ENCODE results near the gene OSBPL6. TPM values are rescaled to one million over a fixed set of nuclear protein-coding genes. Genes with fewer than 3 reads are reported as not detected.
A peak's percentile ranks its signal among the peaks of the same experiment; 100 is the strongest.

OSBPL6 gene
- total and polyA plus RNA-seq, 11 donors: 1.2 to 9.6 (median 4.2) TPM

DNA sequence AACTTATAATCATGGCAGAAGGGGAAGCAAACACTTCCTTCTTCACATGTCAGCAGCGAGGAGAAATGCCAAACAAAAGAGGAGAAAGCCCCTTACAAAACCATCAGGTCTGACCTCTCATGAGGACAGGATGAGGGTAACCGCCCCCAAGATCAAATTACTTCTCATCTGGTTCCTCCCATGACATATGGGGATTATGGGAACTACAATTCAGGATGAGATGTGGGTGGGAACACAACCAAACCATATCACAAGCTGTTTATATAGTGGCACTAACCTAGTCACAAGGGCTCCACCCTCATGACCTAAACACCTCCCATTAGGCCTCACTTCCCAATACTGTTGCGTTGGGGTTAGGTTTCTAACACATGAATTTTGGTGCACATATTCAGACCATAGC lies 110.0 kb downstream of the OSBPL6 start:
- no peaks in the 10 kb centered on the region for H3K27me3 ChIP-seq
- DNase-seq (no peak), ATAC-seq (no peak)
- no peaks in the 10 kb centered on the region for H3K9me3 ChIP-seq
- intact Hi-C loops (cut with DNase I): loop anchor here in 2 of 10 donors (10.0 kb wide), 1 partner anchor 110 kb away; no protein-coding TSS in a partner anchor
- no peaks in the 10 kb centered on the region for H3K36me3 ChIP-seq
- no peaks in the 10 kb centered on the region for H3K4me1 ChIP-seq
- 59 to 87% (median 81%) methylated on average over 3 of the region's 3 CpGs for WGBS, 4 donors
- H3K4me3 ChIP-seq: no peak overlapping the region
- H3K27ac ChIP-seq: no peak overlapping the region
- TF ChIP-seq CTCF (IDR thresholded peaks at IDR 0.05): no peak
- TF ChIP-seq POLR2A (IDR thresholded peaks at IDR 0.05): no peak

DNA sequence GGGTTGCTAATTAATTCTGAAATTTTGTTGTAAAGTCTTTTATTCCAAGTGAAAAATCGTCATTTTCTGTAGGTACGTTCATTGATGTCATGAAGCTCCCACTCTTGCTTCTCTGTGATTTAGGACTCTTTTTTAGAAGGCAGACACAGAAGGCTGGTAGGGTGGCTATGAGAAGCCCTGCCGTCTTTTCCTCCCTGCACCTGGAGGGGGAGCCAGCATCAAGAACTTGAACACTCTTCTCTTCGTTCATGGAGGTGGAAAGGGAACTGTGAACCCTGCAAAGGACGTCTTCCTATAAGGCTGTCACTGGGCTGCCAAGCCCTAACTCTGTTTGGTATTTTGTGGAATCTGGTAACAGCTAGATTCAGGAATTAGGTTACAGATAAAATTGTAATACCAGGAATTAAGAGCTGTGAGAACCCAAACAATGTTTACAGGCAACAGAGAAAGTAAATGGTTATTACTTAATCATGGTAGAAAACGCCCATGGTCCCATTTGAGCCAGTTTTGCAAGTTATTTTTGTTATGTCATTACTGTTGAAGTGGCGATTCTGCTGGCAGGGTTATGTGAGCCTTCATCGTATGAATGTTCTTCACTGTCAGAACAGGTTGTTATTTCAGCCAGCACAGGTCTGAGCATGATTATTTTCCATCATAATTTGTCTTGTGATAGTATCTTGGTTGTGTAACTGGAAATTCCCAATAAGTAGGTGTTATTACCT lies 112.2 kb downstream of the OSBPL6 start:
- no peaks in the 10 kb centered on the region for H3K9me3 ChIP-seq
- TF ChIP-seq CTCF (IDR thresholded peaks at IDR 0.05) (peak in 8 of 12 donors; percentile 24 to 59 (median 44)), POLR2A (IDR thresholded peaks at IDR 0.05) (no peak)
- 45 to 51% (median 47%) methylated on average over 8 of the region's 8 CpGs for WGBS, 4 donors
- no peak overlapping the region for H3K4me3 ChIP-seq
- no peaks in the 10 kb centered on the region for H3K36me3 ChIP-seq
- intact Hi-C loops (cut with DNase I): loop anchor here in 2 of 10 donors (10.0 kb wide), 1 partner anchor 108 kb away; no protein-coding TSS in a partner anchor
- ATAC-seq (peak in 3 of 4 donors; percentile 68 to 72 (median 72)), DNase-seq (peak in 3 of 5 donors; percentile 25 to 46 (median 31))
- H3K27me3 ChIP-seq: no peaks in the 10 kb centered on the region
- H3K4me1 ChIP-seq: no peaks in the 10 kb centered on the region
- H3K27ac ChIP-seq: no peak overlapping the region

- H3K4me3 ChIP-seq: no peak overlapping the region
- DNase-seq: no peak
- H3K36me3 ChIP-seq: no peaks in the 10 kb centered on the region
- 63 to 70% (median 67%) methylated on average over 7 of the region's 7 CpGs for WGBS, 4 donors
- no peaks in the 10 kb centered on the region for H3K4me1 ChIP-seq
- intact Hi-C loops (cut with DNase I): loop anchor here in 2 of 10 donors (10.0 kb wide), 1 partner anchor 107 kb away; no protein-coding TSS in a partner anchor
- H3K27me3 ChIP-seq: no peaks in the 10 kb centered on the region
- H3K9me3 ChIP-seq: no peaks in the 10 kb centered on the region
- no peak overlapping the region for H3K27ac ChIP-seq
- no peak for ATAC-seq
- no peak for TF ChIP-seq CTCF (IDR thresholded peaks at IDR 0.05)
- no peak for TF ChIP-seq POLR2A (IDR thresholded peaks at IDR 0.05)
Observed at GRCh38 chr2:178307650-178308049, 113.3 kb downstream of the OSBPL6 start.

GRCh38 chr2:178309541-178309940 lies 115.2 kb downstream of the OSBPL6 start:
- WGBS, 4 donors: 75 to 81% (median 79%) methylated on average over 2 of the region's 2 CpGs
- no peak for TF ChIP-seq POLR2A (IDR thresholded peaks at IDR 0.05)
- no peak for TF ChIP-seq CTCF (IDR thresholded peaks at IDR 0.05)
- intact Hi-C loops (cut with DNase I): loop anchor here in 2 of 10 donors (10.0 kb wide), 1 partner anchor 105 kb away; no protein-coding TSS in a partner anchor

More at GRCh38 chr2:178309541-178309940, 115.2 kb downstream of the OSBPL6 start:
- Histone ChIP-seq H3K27me3 (no peaks in the 10 kb centered on the region), H3K27ac (no peak overlapping the region), H3K36me3 (no peaks in the 10 kb centered on the region), H3K9me3 (no peaks in the 10 kb centered on the region), H3K4me3 (no peak overlapping the region), H3K4me1 (peaks cover 0 to 2% (median 0%) of the 10 kb centered on the region in 12 donors)
- DNase-seq (no peak), ATAC-seq (no peak)

Data from heart left ventricle (tissue), 16 donors.